HEK293T (cell line): ENCODE data around the gene CAMKMT.

Source experiments
- ELF4 ChIP-seq: fragments of 450-650 bp; IDR thresholded peaks from 2 replicates; pipeline ENCODE4 v1.6.1; 2017; ENCODE audit warnings: antibody characterized with exemption
- SUZ12 ChIP-seq: fragments of 450-650 bp; IDR thresholded peaks from 2 replicates; pipeline ENCODE4 v1.6.1; 2016; ENCODE audit warnings: mild to moderate bottlenecking

- no peak for TF ChIP-seq ELF4
- TF ChIP-seq SUZ12: no peak
Observed at GRCh38 chr2:44766777-44767176, 405.0 kb downstream of the CAMKMT start.
